Measurements from ENCODE around the gene JUND.
A peak's percentile ranks its signal among the peaks of the same experiment; 100 is the strongest.
"Not testable (repeated sequence)": the region's sequence is repeated elsewhere in the genome, so short reads cannot be mapped to it uniquely, and the experiment has no call there.

JUND gene

DNA sequence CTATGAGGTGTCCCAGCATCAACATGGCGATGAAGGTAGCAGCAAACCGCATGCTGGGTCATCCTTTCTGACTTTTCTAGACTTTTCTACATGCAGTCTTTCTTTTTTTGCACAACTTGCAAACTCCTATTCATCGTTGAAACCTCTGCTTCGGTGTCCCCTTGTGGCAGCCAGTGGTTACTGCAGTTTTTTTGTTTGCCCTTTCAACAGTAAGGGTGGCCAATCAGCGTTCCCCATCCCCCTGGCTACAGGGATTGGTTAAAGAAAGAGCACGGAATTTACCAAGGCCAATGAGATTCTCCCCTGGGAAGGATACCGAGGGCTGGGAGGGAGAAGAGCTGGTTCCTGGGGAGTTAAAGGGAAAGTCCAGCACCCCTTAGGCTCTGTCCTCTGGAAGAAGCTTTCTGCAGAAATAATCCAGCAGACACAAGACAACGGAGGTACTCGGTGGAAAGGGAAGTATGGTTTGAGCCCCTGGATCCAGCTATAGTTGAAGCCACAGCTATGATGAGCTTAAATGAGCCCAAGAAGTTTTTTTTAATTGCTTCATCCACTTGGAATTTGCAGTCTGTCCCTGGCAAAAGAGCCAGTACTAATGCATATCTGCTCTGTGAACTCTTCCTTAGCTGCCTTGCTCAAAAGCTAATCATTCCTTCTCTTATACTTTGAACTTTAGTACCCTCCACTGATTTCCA, 47.1 kb upstream of the JUND start:
- H3K4me3 ChIP-seq (replicated peaks; ENCODE audit: insufficient read depth, low read length): no peak overlapping the region
- no peak overlapping the region for H3K27ac ChIP-seq (replicated peaks)
- peak; percentile 85 to 96 for DNase-seq (ENCODE audit: low read depth in 1 of 2, low spot score in 1 of 2)
- TF ChIP-seq, protein P1, sequence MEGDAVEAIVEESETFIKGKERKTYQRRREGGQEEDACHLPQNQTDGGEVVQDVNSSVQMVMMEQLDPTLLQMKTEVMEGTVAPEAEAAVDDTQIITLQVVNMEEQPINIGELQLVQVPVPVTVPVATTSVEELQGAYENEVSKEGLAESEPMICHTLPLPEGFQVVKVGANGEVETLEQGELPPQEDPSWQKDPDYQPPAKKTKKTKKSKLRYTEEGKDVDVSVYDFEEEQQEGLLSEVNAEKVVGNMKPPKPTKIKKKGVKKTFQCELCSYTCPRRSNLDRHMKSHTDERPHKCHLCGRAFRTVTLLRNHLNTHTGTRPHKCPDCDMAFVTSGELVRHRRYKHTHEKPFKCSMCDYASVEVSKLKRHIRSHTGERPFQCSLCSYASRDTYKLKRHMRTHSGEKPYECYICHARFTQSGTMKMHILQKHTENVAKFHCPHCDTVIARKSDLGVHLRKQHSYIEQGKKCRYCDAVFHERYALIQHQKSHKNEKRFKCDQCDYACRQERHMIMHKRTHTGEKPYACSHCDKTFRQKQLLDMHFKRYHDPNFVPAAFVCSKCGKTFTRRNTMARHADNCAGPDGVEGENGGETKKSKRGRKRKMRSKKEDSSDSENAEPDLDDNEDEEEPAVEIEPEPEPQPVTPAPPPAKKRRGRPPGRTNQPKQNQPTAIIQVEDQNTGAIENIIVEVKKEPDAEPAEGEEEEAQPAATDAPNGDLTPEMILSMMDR (IDR thresholded peaks at IDR 0.05; ENCODE audit: insufficient read depth, low read length): peak; percentile 96
- TF ChIP-seq GABPA (IDR thresholded peaks at IDR 0.05; ENCODE audit: low read depth): no peak
- no peaks in the 10 kb centered on the region for H3K27me3 ChIP-seq (ENCODE audit: insufficient read depth, poor library complexity, severe bottlenecking)

DNA sequence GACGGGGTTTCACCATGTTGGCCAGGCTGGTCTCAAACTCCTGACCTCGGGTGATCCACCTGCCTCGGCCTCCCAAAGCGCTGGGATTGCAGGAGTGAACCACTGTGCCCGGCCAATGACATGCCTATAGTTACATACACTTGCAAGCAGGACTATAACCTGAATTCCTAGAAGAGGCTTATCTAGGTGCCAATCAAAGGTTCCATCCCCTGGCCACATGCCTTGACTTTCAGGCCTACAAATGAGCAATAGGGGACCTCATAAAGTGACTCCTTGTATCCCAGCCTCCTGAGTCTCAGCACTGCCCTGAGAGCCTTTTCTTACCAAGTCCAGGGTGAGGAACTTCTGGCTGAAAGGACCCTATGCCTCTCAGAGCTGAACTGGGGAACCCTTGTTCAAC, 45.4 kb upstream of the JUND start:
- Histone ChIP-seq H3K27ac (replicated peaks) (no peak overlapping the region), H3K4me3 (replicated peaks; ENCODE audit: insufficient read depth, low read length) (no peak overlapping the region), H3K27me3 (ENCODE audit: insufficient read depth, poor library complexity, severe bottlenecking) (no peaks in the 10 kb centered on the region)
- DNase-seq (ENCODE audit: low read depth in 1 of 2, low spot score in 1 of 2): no peak
- TF ChIP-seq GABPA (IDR thresholded peaks at IDR 0.05; ENCODE audit: low read depth): no peak
- TF ChIP-seq REST (IDR thresholded peaks at IDR 0.05; ENCODE audit: insufficient replicate concordance, low read depth): no peak
- no peak for TF ChIP-seq POLR2AphosphoS5 (IDR thresholded peaks at IDR 0.05; ENCODE audit: low read depth)
- TF ChIP-seq SPI1 (IDR thresholded peaks at IDR 0.05; ENCODE audit: borderline replicate concordance, low read depth): no peak
- TF ChIP-seq, protein P1 (IDR thresholded peaks at IDR 0.05; ENCODE audit: insufficient read depth, low read length): no peak

GRCh38 chr19:18324373-18324731, 42.9 kb upstream of the JUND start:
- not testable (repeated sequence) for H3K27ac ChIP-seq (replicated peaks); DNase-seq (ENCODE audit: low read depth in 1 of 2, low spot score in 1 of 2); H3K4me3 ChIP-seq (replicated peaks; ENCODE audit: insufficient read depth, low read length); H3K27me3 ChIP-seq (ENCODE audit: insufficient read depth, poor library complexity, severe bottlenecking)

DNA sequence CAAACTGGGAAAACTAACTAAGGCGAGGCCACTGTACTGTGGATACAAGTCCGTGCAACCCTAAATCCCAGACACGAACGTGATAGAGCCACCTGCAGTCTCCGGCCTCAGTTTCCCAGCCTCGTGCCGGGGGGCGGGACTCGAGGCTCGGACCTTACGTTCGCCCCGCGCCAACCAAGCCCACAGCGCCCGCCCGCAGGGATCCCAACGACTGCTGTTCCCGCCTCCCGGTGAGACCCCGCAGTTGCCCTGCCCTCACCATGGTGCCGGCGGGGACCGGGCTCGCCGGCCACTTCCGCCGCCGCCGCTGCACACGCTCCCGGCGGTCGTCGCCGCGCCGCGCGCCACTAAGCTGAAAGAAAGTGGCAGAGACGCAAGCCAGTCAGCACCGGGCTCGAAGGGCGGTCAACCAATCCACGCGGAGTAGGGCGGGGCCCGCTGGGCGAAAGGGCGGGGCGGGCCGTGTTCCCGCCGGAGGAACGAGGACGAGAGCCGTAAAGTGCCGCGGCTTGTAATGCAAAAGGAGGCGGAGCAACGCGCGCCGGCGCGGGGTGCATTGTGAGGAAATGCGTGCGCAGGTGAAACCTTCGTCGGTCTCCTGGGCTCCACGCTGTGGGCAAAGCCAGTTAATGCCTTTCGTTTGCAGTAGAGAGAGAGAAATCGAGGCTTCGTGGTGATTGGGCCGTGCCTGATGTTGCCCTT, 41.5 kb upstream of the JUND start, which contains the start of gene LSM4:
Gene LSM4, minus strand, starts transcription at position 318 of the 702 bp plus-strand sequence. Its CDS starts 56 bp downstream, at position 262.
- TF ChIP-seq SPI1 (IDR thresholded peaks at IDR 0.05; ENCODE audit: borderline replicate concordance, low read depth): peak; percentile 37; the same call in 1 of the 2 replicates
- peak; percentile 55 for TF ChIP-seq POLR2AphosphoS5 (IDR thresholded peaks at IDR 0.05; ENCODE audit: low read depth)
- TF ChIP-seq, protein P1 (IDR thresholded peaks at IDR 0.05; ENCODE audit: insufficient read depth, low read length): no peak
- peak; percentile 48 for TF ChIP-seq REST (IDR thresholded peaks at IDR 0.05; ENCODE audit: insufficient replicate concordance, low read depth)
- peak; percentile 65; the same call in 1 of the 2 replicates for TF ChIP-seq GABPA (IDR thresholded peaks at IDR 0.05; ENCODE audit: low read depth)
- Histone ChIP-seq H3K27me3 (ENCODE audit: insufficient read depth, poor library complexity, severe bottlenecking) (no peaks in the 10 kb centered on the region), H3K4me3 (replicated peaks; ENCODE audit: insufficient read depth, low read length) (peak within 1 kb of the TSS; percentile 81), H3K27ac (replicated peaks) (peak within 1 kb of the TSS; percentile 92)
- DNase-seq (ENCODE audit: low read depth in 1 of 2, low spot score in 1 of 2): peak; percentile 98 to 99

Data from HL-60 (cell line).